HG03442 (cell line): ENCODE data around the gene SHROOM3.

Experiments used
- ATAC-seq: cut with Tn5 transposase; IDR thresholded peaks from one replicate; pipeline ENCODE4 v1.9.1; 2021; ENCODE audit warnings: mild to moderate bottlenecking, moderate library complexity; ENCODE audit not compliant: unreplicated experiment

The SHROOM3 gene

DNA sequence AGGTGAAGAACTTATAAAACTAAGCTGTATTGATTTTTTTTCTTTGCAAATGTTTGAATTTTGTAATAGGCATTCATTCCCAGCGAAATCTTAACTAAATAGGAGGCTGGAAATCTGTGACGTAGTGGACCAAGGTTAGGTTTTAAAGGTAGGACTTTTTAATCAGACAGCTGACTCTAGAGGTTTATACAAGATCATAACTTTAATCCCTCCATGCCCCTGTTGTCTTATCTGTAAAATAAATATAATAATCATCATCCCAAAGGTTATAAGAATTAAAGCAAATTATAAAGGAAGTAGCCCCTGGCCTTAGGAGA lies 101.3 kb downstream of the SHROOM3 start:
- no peak for ATAC-seq

DNA sequence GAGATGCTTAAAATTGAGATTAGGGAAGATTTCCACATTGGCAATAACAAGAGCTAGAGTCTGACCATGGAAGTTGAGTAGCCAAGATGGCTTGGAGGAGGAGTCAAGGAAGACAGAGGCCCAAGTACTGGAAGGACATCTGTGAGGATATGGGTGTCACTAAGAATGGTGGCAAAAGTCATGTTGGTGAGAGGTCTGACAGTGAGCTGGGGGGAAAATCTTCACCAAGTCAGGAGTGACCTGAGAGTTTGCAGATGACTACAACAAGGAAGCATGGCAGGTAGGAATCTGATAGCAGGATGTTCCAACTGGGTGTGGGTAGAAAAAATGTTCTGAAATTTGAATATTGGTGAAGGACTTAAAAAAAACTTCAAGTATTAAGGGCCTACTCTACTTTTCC lies 103.3 kb downstream of the SHROOM3 start:
- no peak for ATAC-seq

DNA sequence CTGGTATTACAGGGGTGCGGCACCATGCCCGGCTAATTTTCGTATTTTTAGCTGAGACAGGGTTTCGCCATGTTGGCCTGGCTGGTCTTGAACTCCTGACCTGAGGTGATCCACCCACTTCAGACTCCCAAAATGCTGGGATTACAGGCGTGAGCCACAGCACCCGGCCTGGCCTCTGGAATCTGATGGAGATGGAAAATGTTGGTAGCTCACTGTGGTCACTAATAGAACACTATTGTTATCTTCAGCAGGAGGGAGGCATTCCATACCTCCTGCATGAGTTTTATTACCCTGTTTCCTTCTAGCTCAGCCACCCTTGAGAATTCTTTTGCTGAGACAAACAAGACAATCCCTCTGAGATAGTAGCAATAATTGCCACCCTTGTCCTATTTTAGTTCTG lies 105.0 kb downstream of the SHROOM3 start:
- no peak for ATAC-seq

DNA sequence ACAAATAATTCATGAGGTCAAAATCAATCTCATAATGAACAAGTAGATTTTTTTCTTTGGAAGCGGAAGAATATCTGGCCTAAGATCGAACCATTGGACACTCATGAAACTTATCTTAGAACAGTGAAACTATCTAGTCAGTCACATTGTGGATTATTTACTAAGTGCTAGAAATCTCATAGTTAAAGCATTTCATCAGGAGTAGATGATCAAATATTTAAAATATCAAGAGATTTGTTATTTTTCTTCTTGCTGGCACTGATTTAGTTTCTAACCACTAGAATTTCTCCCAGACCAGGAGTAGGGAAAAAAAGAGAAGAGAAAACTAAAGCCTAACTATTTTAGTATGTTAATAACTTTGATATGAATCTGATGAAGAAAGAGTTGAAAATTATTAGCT lies 105.5 kb downstream of the SHROOM3 start:
- ATAC-seq: no peak

DNA sequence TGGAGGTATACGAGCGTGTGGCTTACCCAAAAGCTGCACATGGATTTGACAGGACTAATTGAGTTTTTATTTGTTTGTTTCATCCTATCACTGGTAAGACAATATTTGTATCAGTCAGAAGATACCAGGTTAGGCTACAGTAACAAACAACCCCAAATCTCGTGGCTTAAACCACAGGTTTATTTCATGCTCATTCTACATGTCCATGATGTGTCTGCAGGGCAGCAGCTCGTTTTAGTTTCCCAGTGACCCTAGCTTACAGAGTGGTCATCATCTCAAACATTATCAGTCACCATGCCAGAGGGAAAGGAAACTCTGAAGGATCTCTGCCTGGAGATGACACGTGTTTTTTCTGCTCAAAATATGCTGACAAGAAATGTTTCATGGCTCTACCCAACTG lies 108.3 kb downstream of the SHROOM3 start:
- no peak for ATAC-seq

DNA sequence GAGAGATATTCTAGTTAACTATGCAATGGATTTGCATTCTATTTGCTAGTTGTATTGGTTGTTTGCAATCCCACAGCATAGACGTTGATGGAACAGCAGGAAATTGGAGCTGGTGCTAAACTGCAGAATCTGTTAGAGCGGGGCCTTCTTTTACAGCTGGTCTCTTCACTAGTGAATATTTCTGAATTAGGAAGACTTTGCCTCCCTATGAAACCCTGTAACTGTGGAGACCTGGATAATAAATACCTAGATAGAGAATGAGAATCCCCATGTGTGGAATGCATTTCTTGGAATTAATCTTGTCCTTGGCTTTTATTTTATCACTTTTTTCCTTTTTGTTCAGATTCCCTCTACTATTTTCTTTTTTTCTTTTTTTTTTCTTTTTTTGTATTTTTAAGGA lies 109.7 kb downstream of the SHROOM3 start:
- no peak for ATAC-seq

DNA sequence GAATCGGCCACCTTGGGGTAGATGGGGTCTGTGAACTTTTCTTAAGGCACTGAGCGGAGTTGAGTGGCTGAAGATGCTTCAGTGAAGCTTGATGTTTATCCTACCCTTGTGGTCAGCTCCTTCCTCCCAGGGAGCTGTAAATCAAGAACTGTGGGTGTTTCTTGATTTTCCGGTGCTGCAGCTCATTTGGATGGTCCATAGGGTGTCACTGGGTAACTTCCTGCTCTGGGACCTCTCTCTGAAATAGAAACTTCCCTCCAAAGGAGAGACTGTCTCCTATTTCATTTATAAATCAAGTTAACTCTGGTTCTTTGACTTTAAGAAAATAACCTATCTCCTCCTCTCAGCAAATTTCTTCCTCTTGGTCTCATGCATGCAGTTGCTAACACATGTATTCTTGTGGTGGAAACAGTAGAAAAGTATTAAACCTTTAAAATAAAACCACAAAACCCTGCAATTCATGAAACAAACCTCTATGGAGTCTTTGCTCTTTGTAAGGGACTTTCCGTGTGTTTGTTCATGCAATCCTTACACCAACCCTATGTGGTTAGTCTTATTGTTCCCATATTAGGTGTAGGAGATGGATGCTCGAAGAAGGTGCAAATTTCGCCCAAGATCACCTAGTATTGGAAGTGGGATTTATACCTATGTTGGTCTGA lies 110.3 kb downstream of the SHROOM3 start:
- no peak for ATAC-seq

DNA sequence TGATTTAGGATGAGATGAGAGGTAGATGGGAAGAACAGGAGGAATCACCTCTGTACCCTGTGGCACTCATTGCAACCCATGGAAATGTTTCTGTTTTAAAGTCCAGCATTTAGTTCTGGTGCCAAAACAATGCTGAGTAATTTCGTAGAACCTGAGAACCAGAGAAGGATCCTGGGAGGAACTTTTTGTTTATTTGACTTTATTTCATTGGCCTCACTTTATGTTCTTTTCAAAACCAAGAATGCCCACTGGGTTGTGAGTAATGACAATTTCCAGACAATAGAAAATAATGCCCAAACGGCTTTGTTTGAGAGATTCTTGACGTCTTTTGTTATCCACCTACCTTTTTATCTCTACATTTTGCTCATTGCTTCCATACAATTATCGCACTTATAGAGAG lies 111.3 kb downstream of the SHROOM3 start:
- no peak for ATAC-seq

DNA sequence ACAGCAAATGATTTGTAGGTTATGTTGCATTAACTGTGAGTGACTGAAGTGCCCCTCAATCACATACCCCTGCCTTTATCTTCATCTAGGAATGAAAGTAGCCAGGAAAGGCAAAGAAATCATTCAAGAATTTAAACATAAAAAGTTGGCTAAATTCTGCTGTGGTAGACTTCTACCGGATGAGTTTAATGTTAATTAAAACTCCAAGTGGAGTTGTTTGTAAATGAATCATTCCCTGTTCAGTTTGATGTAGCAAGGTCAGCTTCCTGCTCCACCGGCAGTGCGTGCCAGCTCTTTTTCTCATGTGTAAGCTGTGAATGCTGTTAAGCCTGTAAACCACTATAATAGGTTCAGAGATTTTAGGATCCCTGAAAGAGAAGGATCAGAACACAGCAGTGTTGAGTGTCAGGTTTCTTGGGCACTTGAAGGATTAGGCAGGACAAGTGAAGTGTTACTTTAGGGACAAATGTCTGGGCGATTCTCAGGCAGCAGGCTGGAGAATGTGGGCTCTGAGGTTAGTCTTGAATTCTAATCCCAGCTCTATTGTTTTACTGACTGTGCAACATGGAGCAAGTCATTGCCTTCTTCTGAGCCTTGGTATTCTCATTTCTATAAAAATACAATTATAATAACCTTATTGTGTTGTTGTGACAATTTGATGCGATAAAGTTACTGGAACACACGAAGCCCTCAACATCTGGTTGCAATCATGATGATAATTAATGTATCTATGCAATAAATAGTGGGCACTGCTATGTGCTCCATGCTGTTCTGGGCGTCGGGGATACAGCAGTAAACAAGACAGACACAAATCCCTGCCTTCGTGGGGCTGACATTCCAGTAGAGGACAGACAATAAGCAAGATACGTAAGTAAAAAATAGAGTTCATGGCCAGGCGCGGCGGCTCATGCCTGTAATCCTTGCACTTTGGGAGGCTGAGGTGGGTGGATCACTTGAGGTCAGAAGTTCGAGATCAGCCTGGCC lies 112.0 kb downstream of the SHROOM3 start:
- ATAC-seq: no peak

DNA sequence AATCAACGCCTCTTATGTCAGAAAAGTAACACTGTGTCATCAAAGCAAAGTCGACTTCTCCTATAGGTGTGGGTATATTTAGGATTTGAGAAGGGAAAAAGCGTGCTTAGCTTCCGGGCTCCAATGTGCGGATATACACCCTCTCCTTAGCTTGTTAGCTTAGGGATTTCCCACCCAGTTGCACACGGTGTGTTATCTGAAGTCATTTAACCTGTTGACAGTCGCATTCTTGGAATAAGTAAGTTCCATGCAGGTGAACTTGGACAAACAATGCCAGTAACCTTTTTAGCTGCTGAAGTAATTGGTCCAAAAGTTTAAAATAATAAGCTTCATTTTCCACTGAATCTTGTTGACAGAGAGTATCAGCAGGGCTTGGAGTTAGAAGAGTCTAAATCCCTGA lies 113.7 kb downstream of the SHROOM3 start:
- no peak for ATAC-seq

DNA sequence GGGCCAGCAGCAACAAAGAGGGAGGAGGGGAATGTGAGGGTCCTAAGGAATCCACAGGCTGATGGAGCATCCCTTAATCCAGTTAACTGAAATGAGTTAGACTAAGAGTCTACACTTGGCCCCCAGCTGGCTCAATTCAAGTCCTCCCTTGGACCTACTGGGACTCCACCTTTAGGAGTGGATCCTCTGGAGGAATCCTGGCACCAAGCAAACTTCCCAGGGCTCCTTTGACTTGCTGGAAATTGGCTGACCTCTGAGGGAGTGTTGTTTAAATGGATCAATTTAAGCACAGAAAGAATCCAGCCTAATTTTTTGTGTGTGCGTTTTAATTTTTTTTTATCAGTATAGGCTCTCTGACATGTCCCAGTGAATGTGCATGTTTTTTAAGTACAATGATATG lies 114.7 kb downstream of the SHROOM3 start:
- no peak for ATAC-seq

DNA sequence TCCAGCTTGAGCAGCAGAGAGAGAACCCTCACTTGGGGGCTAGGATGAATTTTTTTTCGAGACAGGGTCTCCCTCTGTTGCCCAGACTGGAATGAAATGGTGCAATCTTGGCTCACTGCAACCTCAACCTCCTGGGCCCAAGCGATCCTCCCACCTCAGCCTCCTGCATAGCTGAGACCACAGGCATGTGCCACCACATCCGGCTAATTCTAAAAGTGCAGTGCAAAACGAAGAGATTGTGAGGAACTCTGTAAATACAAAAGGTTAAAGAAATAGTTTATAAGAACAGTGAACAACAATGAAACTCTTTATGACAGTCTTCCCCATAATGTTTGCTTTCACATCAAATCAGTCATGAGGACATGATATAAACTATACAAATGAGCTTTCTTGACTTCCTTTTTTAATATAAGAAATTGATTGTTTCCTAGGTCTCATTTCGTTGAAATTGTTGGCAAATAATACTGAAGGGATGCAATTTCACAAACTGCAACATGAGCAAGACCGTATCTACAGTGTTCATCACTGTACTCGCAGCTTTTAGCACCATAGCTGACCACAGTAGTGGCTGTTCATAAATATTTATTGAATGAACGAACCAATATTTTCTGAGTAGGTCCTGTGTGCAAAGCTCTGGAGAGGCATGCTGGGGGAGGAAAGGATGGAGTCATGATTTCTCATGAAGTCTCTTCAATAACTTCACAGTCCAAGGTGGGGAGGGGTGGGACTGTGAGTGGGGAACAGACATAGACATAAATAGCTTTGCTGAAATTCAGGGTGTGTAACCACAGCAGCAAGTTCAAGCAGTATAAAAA lies 116.1 kb downstream of the SHROOM3 start:
- ATAC-seq: no peak

DNA sequence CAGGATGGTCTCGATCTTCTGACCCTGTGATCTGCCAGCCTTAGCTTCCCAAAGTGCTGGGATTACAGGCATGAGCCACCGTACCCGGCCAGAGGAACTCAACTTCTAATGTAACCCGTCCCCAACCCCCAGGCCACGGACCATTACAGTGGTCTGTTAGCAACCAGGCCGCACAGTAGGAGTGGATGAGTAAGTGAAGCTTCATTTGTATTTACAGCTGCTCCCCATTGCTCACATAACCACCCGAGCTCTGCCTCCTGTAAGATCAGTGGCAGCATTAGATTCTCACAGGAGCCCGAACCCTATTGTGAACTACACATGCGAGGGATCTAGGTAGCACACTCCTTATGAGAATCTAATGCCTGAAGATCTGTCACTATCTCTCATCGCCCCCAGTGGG lies 119.6 kb downstream of the SHROOM3 start:
- no peak for ATAC-seq

DNA sequence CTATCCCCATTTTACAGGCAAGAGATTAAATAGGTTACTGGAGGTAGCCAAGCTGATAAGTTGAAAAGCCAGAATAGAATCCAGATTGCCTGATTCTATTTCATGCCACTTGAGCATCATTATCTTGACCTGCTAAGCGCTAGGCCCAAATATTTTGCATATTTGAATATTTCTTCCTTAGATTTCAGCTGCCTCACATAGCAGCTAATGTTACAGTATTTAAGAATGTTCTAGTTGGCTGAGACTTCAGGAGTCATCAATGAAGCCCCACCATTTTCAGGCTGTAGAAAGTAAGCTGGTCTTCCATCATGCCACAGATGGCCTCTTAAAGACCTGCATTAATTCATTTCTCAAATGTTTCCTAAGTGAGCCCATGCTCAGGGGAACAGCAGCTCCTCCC lies 121.4 kb downstream of the SHROOM3 start:
- ATAC-seq: no peak

DNA sequence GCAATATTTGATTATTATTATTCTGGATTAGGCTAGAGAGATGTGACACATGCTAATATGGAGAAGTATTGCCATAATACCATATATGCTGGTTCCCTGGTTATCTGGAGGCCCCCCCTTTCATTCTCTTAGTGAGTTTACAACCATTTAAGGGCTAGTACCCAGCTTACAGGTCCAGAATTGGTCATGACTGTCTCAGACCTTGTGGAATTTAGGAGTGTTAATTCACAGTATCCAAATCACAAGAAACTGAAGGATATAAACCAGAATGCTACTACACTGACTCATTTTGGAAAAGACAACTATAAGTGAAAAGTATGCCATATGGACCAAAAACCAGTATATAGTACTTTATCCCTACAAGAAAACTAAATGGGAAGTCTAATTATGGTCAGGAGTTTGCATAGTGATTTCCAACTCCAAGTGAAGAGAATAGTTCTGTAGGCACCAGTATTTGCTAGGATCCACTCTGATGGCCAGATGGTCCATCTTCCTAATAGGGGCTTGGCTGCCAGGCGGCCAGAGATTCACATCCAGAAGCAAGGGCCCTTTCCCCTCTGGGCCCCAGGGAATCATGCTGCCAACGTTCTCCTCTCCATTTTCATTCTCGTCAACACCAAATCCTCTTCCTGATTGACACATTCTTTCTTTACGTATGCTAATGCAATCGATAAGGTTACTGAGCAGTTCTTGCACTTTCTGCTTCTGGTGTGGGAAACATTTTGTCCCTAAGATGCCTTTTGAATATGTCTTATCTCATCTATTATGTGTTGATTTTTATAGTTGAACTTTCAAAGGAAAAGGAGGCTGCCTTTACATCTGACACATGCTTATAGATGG lies 123.6 kb downstream of the SHROOM3 start:
- ATAC-seq: no peak

DNA sequence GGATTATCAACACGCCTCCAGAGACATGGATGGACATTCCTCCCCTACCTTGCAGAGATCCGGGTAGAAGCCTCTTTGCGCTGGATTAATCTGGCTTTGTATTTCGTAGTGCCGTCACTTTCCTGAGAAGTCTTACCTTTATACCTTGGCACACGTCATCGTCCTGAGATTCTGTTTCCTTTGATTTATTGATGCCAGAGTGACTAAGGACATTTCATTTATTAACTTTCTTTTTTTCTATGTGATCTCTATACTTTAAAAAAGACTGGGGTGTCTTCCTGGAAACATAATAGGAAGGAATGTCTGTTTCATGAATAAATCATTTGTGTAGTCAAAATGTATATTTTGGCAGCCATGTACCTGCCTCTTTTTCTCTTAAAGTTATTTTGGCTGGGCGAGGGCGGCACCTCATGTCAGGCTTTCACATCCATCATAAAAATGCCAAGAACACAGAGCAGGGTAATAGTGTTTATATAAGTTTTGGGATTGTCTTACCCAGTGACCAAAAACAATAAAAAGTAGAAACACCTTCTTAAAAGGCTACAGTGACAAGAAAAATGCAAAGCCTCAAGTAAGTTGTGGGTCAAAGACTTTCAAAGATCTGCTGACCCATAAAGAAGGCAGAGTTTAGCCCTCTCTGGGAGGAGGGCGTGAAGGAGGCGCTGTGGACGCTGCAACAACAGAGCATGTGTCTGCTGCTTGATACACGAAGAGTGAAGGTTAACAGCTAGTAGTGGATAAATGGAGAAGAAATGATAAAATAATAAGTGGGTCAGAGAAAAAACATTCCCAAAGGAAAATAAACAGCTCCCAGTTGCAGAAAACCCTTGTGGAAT lies 124.4 kb downstream of the SHROOM3 start:
- no peak for ATAC-seq

DNA sequence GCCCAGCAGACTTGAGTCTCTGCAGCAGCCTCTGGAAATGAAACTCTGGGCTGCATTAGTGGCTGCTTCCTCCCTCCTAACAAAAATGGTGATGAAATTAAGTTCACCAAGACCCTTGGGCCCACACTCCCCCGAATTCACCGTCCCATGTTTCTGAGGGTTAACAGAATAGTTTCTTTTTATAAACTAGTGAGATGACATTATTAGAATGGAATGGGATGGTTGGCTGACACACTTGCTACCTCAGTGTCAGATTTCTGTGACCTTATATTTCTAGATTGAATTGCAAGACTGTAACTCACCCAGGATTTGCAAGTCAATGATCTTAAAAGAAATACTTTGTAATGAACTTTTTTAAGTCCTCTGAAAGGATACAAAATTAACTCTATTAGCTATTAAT lies 127.1 kb downstream of the SHROOM3 start:
- no peak for ATAC-seq

DNA sequence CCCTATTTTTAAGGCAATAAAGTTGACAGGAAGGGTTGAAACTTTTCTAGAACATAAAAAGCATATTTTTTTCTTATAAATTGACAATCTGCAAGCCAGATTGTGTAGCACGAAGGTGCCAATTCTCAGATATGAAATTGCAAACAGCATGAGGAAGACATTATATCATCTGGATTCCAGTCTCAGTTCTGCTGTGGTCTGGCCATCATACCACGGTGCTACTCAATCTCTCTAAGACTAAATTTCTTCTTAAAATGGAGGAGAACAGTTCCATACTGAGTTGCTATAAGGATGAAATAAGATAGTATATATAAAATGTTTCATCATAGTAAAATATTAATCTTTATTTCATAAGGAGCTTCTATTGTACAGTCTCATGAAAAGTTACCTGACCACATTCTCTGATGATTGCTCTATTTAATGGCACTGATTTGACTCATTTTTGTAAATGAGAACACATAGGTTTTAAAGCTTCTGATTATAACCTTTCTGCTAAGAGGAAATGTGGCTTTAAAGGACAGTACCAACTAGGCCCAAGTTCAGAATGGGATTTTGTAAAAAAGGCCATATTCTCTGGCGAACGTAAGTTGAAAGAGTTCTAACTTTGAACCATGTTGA lies 127.9 kb downstream of the SHROOM3 start:
- no peak for ATAC-seq

DNA sequence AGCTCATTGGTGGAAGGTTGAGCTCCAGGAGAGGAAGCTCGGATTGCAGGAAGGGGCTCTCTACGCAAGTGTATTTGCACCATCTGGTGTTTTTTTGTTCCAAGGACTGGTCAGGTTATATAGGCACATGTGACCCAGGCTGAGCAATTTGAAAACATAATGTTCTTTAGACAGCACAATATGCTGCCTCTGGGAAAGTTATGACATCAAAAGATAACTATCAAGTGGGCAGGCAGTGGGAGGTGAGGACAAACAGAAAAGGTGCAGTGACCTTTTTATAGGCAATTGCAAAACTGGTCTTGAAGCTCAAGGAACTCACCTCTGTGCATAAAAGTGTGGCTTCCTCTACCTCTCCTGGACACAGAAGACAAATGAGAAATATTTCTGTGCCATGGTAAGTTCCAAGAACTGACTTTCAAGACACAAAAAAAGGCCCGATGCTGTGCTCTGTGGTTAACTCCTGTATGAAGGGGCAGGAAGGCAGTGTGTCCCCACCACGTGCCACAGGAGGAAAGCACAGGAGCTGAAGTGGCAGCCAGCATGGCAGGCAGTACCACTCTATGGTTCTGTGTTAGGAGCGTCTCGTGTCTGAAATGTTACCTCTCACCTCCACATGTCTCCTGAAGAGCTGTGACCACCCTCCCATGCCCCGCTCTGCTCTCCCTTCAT lies 128.6 kb downstream of the SHROOM3 start:
- no peak for ATAC-seq
